GM18907 (cell line): ENCODE data around the gene RAB4A.
"Not testable (repeated sequence)": the region's sequence is repeated elsewhere in the genome, so short reads cannot be mapped to it uniquely, and the experiment has no call there.

Source experiments
- ATAC-seq: cut with Tn5 transposase; IDR thresholded peaks from one replicate; pipeline ENCODE4 v1.9.1; 2021; ENCODE audit warnings: mild to moderate bottlenecking, moderate library complexity; ENCODE audit not compliant: unreplicated experiment

Gene RAB4A

DNA sequence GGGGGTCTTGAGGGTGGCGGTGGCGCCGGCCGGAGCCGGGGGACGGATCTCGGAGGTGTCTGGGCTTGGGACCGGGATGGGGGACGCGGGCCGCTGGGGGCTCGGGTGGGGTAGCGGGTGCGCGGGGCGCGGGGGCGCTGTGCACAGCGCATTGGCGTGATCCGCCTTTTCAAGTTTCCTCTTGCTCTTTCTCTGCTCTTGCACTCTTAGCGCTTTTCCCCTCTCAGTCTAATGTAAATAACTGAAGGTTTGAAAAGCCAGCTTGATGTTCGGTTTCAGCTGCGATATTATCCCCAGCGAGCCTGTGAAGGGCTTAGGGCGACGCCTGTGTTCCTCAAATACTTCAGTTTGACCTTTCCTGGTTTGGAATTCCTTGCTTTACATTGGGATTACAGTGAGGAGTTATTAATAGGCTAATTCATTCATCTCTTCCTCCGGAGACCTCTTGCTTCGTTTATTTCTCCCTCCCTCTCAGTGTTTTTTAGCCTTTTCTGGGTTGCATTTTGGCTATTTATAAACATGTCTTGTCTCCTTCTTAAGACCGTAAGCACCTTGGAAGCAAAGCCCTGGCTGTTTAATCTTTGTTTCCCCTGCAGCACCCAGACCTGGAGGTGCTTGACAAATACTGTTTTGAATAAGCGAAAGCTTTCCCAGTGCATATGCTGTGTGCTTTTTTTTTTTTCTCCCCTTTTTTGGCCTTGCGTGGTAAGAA, 693 bp downstream of the RAB4A start:
- ATAC-seq: peak; percentile 53

DNA sequence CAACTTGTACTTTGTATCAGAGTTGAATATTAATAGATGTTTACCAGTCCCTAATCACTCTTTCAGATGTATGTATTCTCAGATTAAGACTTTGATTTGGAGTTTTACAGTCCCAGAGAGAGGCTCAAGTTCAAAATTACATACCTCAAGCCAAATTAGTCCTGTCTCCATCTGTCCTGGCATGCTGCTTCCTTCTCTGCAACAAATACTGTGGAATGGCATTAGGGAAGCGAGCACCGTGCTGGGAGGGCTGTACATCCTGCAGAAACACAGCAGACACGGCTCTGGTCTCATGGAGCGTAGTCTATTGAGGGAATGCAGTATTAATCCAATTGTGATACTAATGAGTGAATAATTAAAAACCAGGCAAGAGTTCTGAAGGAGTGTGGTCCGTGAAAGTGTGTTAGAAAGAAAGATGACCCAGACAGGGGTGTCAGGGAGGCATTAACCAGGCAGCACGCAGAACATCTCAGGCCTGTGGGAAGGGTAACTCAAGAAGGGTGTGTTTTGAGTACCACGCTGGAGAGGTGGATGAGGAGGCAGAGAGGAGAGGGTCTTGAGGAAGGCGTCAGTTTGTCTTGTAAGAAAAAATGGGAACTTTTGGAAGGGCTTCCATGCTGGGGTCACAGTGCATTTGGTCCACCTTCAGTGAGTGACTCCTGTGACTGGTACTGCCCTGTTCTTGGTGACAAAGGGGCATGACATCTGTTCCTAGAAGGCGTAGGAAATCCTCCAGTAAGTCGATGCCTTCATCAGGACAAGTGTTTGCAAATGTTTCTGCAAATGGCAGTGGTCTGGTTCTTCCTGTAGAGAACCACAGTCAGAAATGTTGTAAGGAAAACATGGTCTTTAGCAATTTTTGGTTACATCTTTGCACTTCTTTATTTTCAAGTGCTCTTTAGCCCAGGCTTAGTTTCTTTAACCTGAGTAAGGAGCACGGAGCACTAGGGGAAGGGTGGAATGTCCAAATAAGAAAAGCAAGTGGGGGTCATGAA, 1.6 kb downstream of the RAB4A start:
- ATAC-seq: no peak

DNA sequence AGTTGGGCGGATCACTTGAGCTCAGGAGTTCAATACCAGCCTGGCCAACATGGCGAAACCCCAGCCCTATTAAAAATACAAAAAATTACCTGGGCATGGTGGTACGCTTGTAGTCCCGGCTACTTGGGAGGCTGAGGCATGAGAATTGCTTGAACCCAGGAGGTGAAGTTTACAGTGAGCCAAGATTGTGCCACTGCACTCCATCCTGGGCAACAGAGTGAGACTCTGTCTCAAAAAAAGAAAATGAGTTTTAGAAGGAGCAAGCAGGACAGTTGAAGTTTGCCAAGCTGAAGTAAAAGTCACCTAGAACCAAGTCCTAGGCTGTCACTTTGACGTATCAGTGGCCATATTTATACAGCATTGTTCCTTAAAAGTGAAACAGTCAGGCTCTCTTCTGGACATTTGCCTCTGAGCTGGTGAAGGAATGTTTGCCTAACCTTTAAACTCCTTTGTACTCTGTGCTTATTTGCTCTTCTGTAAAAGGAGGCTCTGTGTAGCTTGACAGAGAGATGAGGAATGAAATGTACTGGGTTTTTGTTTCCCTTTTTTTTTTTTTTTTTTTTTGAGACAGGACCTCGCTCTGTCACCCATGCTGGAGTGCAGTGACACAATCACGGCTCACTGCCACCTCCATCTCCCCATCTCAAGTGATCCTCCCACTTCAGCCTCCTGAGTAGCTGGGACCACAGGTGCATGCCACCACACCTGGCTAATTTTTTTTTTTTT, 2.8 kb downstream of the RAB4A start:
- no peak for ATAC-seq

GRCh38 chr1:229275005-229275404, 4.1 kb downstream of the RAB4A start:
- ATAC-seq: no peak

GRCh38 chr1:229278120-229278741, 7.3 kb downstream of the RAB4A start:
- ATAC-seq: no peak

GRCh38 chr1:229279242-229279641, 8.3 kb downstream of the RAB4A start:
- ATAC-seq: no peak

GRCh38 chr1:229280037-229280828, 9.3 kb downstream of the RAB4A start:
- no peak for ATAC-seq

- ATAC-seq: no peak
These were observed 10.0 kb downstream of the RAB4A start for GRCh38 chr1:229280921-229281320.

DNA sequence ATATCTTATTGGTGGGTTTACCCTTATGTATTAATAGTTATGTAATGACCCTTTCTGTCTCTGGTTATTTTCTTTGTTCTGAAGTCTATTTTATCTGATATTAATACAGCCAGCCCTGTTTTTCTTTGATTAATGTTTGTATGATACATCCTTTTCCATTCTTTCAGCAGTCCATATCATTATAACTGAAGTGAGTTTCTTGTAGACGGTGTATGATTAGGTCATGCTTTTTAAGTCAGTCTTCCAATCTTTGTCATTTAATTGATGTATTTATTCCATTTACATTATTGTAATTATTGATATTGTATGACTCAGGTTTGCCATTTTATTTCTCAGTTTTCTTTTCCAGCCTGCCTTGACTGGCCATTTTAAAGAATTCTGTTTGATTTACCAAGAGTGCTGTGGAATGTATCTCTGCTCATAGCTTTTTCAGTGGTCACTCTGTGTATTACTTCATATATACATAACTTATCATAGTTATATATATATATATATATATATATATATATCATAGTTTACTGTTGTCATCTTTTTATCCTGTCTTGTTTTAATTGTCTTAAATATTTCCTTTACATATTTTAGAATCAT, 10.5 kb downstream of the RAB4A start:
- ATAC-seq: no peak

GRCh38 chr1:229282295-229282823, 11.4 kb downstream of the RAB4A start:
- no peak for ATAC-seq

DNA sequence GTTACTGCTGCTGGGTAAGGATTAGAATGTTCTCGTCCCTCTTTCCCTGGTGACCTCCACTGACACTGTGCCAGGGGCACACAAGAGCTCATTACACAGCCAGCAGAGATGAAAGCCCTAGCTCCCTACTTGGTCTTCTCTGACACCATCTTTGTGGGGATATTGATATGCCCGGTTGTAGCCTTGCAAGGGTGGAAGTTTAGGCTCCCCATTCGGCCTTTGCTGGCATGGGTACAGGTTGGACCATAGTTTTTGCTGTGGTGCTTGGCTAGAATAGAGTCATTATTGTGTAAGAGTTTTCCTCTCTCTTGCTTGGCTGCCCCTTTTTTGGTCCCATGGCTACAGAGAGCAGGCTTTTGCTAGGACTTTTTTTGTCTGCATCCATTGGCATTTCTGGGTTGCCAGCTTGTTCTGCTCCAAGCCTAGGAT, 12.3 kb downstream of the RAB4A start:
- ATAC-seq: no peak

DNA sequence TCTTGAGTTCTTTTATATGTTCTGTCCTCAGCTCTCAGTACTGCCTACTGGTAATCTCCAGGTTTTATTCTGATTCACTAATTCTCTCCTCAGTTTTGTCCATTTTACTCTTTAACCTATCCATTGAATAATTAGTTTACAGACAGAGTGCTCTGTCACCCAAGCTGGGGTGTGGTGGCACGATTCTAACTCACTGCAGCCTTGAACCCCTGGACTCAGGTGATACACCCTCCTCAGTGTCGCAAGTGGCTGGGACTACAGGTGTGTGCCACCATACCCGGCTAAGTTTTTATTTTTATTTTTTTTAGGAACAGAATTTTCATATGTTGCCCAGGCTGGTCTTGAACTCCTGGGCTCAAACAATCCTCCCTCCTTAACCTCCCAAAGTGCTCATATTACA, 14.0 kb downstream of the RAB4A start:
- no peak for ATAC-seq

GRCh38 chr1:229285440-229285839, 14.5 kb downstream of the RAB4A start:
- no peak for ATAC-seq

- ATAC-seq: no peak
These were observed 15.3 kb downstream of the RAB4A start for GRCh38 chr1:229286099-229286766.

- no peak for ATAC-seq
These were observed 16.4 kb downstream of the RAB4A start for GRCh38 chr1:229287267-229287666.

DNA sequence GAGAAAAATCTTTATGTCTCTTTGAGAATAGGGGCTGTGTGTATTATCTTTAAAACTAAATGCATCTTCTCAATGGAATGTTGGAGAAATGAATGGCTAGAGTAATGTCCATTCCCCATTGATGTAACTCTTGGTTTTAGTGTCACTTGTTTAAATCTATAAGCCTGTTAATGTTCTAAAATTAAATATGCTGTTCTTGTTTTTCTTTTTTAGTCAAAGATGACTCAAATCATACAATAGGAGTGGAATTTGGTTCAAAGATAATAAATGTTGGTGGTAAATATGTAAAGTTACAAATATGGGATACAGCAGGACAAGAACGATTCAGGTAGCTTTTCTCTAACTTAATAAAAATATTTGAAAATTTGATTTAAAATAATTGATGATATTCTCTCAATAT, 17.6 kb downstream of the RAB4A start:
- no peak for ATAC-seq

GRCh38 chr1:229291686-229292085, 20.8 kb downstream of the RAB4A start:
- not testable (repeated sequence) for ATAC-seq

GRCh38 chr1:229293528-229294204, 22.8 kb downstream of the RAB4A start:
- ATAC-seq: no peak
